ENCODE results near the gene ST6GAL2.

ST6GAL2 gene

DNA sequence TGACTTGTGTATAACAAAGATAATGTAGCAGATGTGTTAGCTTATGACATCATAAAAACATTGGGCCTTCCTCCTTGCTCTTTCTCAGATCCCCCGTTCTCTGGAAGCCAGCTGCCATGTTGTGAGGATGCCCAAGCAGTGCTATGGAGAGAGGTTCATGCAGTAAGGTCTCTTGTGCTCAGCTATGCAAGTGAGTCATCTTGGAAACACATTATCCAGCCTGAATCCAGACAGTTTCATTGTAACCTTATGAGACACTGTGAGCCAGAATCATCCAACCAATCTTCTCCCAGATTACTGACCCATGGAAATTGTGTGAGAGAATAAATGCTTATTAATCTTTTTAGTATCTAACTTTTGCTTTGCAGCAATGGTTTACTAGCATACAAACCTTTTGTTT, 60.8 kb downstream of the ST6GAL2 start:
- DNase-seq: no peak

DNA sequence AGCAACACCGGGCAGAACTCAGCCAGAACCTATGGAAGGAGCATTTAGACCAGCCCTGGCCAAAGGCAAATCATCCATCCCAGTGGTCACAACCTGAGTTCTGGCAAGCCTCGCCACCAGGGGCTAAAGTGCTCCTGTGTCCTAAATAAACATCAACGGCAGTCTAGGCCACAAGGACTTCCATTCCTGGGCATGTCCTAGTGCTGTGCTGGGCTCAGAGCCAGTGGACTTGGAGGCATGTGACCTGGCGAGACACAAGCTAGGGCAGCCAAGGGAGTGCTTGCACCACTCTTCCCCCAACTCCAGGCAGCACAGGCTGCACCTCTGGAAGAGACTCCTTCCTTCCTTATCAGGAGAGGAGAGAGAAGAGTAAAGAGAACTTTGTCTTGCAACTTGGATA, 69.0 kb downstream of the ST6GAL2 start:
- no peak for DNase-seq

DNA sequence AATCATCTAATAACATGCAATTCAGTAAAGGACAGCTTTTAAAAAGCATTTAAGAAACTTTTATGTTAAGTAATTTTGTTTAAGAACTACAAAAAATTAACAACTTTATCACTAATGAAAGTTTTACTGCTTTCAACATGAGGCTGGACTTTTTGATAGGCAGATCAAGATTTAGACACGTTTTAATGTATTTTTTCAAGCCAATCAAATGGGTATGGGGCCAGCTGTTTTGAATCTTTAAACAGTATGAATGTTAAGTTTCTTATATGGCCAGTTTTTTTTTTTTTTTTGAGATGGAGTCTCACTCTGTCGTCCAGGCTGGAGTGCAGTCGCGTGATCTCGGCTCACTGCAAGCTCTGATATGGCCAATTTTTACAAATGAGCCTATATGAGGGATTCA, 73.1 kb downstream of the ST6GAL2 start:
- DNase-seq: no peak

DNA sequence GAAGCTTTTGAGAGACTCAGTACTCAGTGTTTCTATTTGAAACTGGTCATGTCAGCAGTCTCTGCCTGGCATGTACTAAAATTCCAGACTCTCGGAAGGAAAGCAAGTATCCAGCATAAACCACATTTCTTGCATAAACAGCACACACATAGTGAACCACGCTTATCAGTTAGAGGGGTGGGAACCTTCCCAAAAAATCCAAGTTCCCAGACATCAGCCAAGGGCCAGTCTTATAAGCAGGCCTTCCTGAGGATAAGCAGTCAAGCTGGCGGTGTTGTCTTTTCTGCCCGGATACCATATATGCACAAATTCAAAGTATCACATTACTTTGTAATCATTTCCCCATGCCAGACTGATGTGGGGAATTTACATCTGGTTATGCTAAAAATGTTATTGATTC, 73.6 kb downstream of the ST6GAL2 start:
- DNase-seq: no peak

DNA sequence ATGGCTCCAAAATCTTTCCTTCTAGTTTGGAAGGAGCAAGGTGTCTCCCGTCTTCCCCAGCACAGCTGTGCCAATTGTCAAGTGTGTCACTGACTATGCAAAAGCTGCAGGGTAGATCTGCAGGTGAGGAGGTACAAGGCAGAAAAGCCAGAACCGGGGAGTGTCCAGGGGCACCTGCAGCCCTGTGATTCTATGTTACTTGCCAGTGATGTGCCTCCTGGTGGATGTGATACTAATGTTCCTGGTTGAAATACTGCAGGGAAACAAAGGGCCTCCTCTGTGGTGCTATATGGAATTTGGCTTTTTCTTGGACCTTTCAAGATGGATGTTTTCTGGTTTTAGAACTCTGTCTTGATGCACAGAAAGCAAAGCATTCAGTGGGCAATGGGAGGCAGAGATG, 80.3 kb downstream of the ST6GAL2 start:
- no peak for DNase-seq

DNA sequence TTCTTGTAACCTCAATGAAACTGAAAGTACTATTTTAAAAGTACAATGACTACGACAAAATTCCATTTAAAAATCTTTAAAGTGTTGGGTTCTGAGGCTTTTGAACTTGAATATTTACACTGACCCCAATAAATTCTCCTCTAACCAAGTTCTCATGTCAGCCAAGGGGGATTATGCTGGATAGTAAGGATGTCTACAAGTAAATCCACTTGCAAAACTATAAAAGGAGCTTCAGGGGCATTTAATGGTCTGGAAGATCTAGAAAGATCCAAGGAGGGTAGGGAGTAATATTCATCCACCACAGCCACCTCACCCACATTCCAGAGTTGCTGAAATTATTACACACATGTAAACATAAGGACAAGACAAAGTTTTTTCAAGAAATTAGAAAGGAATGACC, 81.8 kb downstream of the ST6GAL2 start:
- no peak for DNase-seq

DNA sequence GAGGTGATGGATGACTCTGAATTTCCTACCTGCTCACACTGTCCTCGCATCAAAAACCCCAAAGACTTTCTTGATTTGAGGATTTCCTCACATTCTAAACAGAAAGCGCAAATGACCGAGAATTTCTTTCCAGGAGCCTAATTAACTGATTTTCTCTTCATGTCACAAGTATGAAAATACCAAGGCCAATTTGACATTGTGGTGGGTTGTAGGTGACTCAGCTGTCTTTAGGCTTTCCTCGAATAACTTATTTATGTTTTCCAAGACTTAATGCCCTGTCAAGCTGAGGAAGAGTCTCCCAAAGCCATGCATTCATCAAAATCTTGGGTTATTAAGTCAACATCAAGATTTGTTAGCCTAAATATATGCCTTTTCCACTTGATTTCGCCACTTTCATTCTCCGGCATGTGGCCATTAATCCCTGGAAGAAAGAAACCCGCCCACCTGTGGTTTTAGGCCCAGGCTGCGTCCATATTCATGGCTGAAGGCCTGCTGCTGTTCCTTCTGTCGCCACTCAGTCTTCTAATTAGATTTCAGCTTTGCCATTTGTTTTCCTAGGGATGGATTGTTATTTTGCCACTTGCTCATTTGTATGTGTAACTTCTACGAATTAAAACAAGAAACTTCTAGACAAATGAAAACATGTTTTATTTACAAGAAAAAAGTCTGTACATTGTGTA, 84.9 kb downstream of the ST6GAL2 start:
- no peak for DNase-seq

DNA sequence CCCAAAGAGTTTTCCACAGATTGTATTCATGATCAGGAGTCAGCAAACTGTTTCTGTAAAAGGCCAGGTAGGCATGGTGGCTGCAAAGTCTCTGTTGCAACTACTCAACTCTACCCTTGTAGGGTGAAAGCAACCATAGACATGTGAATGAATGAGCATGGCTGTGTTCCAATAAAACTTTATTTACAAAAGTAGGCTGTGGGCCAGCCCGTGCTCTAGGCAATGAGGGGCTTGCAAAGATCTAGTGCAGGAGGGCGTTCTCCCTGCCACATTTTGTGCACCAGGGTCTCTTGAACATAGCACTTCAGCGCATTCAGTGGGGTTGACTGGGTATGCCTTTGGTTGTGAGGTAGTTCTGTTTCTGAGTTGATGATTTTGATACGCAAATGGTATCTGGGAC, 85.8 kb downstream of the ST6GAL2 start:
- no peak for DNase-seq

DNA sequence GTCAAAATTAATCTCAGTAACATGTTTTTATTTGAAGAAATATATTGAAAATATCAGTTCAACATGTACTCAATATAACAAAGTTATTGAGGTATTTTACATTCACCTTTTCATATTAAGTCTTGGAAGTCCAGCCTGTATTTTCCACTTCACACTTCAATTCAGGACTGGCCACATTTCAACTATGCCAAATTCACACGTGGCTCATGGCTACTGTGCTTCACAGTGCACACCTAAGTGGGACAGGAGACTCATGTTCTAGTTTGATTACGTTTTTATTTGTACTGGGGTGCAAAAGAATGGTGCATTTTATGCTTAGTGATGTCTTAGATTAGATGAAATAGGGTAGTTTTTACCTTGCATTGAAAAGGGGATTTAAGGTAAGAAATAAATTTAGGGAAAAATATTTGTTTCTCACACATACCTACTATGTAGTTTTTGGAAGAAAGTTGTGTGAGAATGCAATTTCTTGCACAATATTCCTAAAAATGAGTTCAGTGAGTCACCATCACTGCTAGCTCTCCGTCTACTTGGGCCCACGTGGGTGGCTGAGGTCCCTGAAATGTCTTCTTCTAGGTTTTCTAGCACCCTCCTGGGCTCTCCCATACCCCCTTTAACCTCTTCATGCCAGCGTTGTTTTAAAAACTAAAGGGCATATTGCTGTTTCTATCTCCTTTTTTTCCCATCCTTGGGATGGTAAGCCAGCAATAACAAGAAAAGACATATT, 87.0 kb downstream of the ST6GAL2 start:
- DNase-seq: no peak

DNA sequence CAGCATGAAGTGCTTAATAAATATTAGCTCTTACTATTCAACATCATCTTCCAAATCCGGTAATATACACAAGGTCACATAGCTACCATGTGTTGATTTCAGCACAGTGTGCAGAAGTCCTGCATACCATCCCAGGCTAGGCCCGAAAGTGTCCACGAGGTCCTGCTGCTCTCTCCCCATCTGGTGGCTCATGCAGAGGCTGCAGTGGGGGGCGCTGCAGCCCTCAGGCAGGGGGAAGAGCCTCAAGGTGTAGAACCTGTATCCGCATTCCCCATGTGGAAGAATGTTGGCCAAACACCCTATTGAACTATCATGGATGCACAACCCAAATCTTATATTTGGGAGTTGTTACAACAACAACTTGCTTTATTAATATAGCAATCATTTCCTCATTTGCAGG, 88.5 kb downstream of the ST6GAL2 start:
- DNase-seq: no peak

DNA sequence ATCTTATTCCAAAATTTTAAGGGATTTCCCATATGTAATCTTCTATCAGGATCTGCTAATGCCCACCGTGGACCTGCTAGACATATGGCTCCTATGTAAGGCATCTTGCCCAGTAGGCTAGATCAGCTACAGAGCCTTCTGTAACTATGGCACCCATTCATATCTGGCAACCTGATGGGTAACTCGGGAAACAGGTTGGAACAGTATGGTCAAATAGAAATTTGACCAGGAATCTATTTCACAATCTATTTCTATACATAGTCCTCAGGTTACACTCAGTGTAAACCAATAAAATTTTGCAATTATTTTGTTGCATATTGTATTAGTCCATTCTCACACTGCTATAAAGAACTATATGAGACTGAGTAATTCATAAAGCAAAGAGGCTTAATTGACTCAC, 93.3 kb downstream of the ST6GAL2 start:
- no peak for DNase-seq

DNA sequence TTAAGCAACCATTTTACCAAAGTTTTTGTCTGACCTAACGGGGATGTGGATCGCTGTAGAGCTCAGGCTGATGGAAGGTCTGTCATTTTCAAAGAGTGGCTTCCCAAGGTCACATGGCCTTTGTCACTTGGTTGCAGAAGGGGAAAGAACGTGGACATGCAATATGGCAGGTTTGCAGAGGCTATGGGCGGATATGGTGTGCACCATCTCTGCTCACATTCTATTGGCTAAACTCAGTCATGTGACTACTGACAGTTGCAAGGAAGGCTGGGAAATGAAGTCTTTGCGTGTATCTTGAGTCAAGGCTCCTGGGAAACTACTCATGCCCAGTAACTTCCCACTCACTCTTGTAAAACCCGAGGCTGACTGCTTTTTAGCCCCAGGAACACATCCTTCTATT, 96.8 kb downstream of the ST6GAL2 start:
- peak; percentile 13 for DNase-seq

DNA sequence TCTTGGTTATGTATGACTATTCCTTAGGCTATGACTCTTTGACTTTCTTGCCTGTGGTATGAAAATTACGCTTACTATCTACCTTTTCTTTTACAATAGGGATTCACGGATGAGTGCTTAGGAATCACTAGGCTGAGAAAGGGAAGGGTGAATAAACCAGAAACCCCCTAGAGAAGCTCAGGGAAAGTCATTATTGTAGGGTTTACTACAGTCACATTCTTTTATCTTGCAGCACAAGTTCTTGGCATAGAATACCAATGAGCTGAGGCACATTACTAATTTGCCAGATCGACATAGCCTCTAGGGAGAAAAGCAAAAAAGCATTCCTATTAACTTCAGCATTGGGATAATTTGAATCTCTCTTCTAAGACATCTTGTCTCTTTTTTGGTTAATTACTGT, 103.3 kb downstream of the ST6GAL2 start:
- no peak for DNase-seq

DNA sequence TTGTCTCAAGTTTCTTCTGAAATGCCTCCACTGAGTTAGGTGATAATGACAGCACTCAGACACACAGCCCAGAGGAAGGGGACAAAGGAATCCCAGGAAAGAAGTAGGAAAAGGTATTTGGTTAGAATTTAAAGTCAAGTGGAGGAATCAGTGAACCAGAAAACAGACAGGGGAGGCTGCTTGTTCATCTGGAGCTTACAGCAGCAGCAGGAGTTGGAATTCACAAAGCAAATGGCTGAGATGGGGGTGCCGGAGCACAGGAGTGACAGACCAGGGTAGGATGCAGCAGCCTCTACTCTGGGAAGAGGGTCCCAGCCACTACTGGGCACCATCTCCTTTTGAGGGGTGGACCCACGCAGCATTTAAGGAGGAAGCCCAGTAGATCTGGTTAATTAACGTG, 104.8 kb downstream of the ST6GAL2 start:
- no peak for DNase-seq

DNA sequence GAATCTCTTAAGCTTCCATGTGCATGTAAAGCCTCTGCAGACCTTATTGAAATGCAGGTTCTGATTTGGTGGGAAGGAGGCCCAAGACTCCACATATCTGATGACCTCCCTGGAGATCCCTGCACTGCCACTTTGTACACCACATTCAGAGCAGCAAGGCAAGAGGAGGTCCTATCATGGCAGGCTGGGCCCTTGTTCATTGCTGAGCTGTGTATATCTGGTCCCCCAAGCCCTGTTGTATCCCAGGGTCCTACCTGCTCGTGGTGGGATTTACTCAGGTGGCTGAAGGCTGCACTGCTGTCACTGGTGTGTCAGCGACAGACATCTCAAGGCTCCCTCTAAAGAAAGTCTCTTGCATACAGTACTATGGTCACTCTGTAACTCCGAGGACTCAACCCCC, 114.2 kb downstream of the ST6GAL2 start:
- no peak for DNase-seq

DNA sequence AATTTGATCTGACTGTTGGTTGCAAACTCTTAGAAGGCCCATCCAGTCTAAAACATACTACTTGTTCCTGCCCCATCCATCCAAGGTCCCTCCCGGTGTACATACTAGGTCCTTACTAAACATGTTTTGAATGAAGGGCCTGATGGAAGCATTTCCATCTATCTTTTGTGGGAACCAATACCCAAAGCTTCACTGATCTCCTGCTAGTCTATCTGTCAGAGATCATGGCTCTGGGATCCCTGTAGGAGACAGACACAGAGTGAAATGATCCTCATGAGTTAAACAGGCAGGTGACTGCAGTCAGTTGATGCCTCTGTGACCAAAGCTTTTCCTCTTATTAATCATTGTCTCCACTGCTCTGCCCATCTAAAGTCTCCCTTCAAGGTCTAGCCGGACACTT, 115.0 kb downstream of the ST6GAL2 start:
- no peak for DNase-seq

DNA sequence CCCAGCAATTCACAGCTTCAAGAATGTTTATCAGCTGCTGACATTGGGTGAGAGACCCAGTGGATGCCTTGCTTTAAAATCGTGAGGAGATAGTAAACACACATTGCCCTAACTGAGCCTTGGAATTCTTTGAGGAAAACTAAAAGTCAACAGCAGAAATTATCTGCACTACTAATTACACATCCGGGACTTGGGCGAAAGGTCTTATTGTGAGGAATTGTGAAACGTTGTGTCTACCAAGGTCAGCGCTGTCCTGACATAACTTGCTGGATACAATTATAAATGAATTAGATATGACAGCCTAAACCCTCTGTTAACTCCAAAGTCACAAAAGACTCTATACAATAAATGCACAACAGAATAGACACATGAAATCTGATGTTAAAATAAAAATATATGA, 121.4 kb downstream of the ST6GAL2 start:
- no peak for DNase-seq

DNA sequence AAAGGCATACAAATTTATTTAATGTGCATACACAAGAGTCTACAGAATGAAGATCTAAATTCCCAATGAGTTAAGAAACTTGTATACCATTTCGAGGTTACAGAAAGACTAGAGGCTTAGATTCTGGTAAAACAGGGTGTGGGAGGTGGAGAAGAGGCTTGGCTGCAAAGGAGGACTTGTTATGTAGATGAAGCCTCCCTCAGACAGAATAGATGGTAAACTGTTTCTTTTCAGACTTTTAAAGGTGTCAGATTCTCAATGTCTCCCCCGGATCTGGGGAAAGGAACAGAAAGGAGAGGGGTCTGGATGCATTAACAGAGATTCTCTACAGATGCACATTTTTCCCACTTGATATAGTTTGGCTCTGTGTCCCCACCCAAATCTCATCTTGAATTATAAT, 126.0 kb downstream of the ST6GAL2 start:
- DNase-seq: no peak

DNA sequence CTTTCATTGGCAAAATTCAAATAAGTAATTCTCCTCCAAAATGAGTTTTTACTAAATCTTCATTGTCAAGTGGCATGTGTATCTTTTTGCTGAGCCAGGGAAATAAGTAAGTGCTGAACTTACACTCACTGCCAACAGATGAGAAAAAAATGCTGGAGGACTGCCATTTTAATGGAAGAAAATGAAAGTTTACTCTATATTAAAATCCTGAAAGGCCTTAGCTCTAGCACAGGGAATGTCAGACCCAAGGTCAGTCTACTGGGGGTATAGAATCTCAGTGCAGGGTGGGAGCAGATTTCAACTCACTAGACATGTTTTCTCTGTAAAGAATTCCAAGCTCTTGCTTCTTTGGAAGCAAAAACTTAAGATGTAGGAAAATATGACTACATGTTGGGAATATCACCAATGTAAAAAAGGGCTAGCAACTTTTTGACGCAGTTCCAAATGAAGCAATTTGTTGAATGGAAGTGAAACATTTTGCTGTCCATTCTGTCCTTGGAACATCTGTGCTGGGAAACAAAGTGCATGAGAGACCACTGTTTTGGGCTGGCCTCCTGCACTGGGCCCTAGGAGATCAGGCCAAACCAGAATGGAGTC, 127.0 kb downstream of the ST6GAL2 start:
- DNase-seq: no peak
